ENCODE measurements around the gene GGN. TPM values are rescaled to one million over a fixed set of nuclear protein-coding genes. Genes with fewer than 3 reads are reported as not detected.

Gene GGN
- total RNA-seq, 4 donors from 2014 or later: 0.82 TPM; not detected in 3

DNA sequence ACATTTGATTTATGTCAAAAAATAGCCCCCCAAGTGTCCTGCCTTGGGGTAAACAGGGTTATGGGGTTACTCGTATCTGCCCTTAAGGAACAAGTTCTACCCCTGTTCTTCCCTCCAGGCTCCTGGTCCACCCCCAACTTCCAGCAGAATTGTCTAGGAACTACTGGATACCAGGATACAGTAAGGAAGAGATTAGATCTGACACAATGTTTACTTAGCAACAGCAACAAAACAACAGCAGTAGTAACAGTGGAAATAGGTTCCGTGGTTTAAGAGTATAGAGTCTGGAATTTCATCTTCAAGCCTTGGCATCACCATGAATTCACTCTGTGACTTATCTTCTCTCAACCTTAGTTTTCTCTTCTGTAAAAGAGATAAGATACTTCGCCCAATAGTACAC is 13.3 kb upstream of the GGN start:
- Histone ChIP-seq H3K27ac (no peak overlapping the region), H3K9me3 (no peaks in the 10 kb centered on the region), H3K4me1 (no peaks in the 10 kb centered on the region), H3K27me3 (peaks cover 0 to 13% of the 10 kb centered on the region in 2 donors), H3K36me3 (no peaks in the 10 kb centered on the region), H3K4me3 (no peak overlapping the region)
- no peak for TF ChIP-seq POLR2A (IDR thresholded peaks at IDR 0.05)
- intact Hi-C loops (cut with DNase I; ENCODE audit: low total_unique reads): no loop called here
- no peak for DNase-seq

DNA sequence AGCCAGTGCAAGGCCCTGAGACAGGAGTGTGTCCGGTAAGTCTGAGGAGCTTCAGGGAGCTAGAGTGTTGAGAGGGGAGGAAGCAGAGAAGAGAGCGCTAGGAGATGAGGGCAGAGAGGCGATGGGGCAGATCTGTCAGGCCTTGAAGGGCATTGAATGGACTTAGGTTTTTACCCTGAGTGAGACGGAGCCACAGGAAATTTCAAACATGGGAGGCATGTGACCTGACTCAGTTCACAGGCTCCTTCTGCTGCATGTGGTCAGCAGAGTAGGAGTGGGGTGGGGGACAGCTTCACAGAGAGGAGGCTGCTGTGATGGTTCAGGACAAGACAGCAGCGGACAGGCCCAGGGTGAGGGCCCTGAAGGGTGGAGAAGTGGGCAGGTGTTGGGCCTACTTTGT is 12.5 kb upstream of the GGN start:
- H3K4me3 ChIP-seq: no peak overlapping the region
- DNase-seq: no peak
- no peaks in the 10 kb centered on the region for H3K9me3 ChIP-seq
- no peaks in the 10 kb centered on the region for H3K36me3 ChIP-seq
- TF ChIP-seq POLR2A (IDR thresholded peaks at IDR 0.05): no peak
- TF ChIP-seq CTCF (IDR thresholded peaks at IDR 0.05): no peak
- H3K4me1 ChIP-seq: no peaks in the 10 kb centered on the region
- H3K27ac ChIP-seq: no peak overlapping the region
- H3K27me3 ChIP-seq: peaks cover 0 to 13% of the 10 kb centered on the region in 2 donors
- intact Hi-C loops (cut with DNase I; ENCODE audit: low total_unique reads): no loop called here

DNA sequence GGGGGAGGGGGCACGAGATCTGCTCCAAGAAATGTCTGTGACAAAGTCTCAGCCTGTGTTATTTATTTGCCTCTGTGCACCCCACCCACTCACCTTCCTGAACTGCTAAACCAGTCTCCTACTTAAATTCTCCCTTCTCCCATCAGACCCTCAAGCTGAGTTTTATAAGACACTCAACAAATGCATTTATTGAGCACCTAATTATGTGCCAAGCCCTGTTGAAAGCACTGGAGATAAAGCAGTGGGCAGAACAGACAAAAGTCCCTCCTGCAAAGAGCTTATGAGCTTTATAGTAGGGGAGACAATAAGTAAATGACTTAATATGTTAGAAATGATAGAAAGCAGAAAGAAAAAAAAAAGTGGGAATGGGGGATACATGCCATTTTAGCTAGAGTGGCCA is 11.7 kb upstream of the GGN start:
- Histone ChIP-seq H3K4me3 (no peak overlapping the region), H3K27ac (no peak overlapping the region), H3K4me1 (no peaks in the 10 kb centered on the region), H3K27me3 (peaks cover 0 to 13% of the 10 kb centered on the region in 2 donors), H3K9me3 (no peaks in the 10 kb centered on the region), H3K36me3 (no peaks in the 10 kb centered on the region)
- intact Hi-C loops (cut with DNase I; ENCODE audit: low total_unique reads): no loop called here
- no peak for DNase-seq
- TF ChIP-seq POLR2A (IDR thresholded peaks at IDR 0.05): no peak
- TF ChIP-seq CTCF (IDR thresholded peaks at IDR 0.05): no peak

- Histone ChIP-seq H3K4me1 (no peaks in the 10 kb centered on the region), H3K27ac (no peak overlapping the region), H3K27me3 (peaks cover 0 to 13% of the 10 kb centered on the region in 2 donors), H3K9me3 (no peaks in the 10 kb centered on the region), H3K36me3 (no peaks in the 10 kb centered on the region), H3K4me3 (no peak overlapping the region)
- no peak for DNase-seq
- TF ChIP-seq POLR2A (IDR thresholded peaks at IDR 0.05) (no peak), CTCF (IDR thresholded peaks at IDR 0.05) (no peak)
- intact Hi-C loops (cut with DNase I; ENCODE audit: low total_unique reads): no loop called here
These were observed 11.2 kb upstream of the GGN start for GRCh38 chr19:38399081-38399480.

GRCh38 chr19:38395381-38396114 is 7.7 kb upstream of the GGN start:
- H3K27ac ChIP-seq: no peak overlapping the region
- H3K9me3 ChIP-seq: no peaks in the 10 kb centered on the region
- intact Hi-C loops (cut with DNase I; ENCODE audit: low total_unique reads): no loop called here
- H3K36me3 ChIP-seq: no peaks in the 10 kb centered on the region
- H3K4me1 ChIP-seq: no peaks in the 10 kb centered on the region
- peaks cover 0 to 13% of the 10 kb centered on the region in 2 donors for H3K27me3 ChIP-seq
- DNase-seq: no peak
- no peak overlapping the region for H3K4me3 ChIP-seq
- TF ChIP-seq POLR2A (IDR thresholded peaks at IDR 0.05) (no peak), CTCF (IDR thresholded peaks at IDR 0.05) (no peak)
